IMR-90 (cell line): ENCODE results near the gene C3orf52. TPM values are rescaled to one million over a fixed set of nuclear protein-coding genes. Genes with fewer than 3 reads are reported as not detected.

Experiments
- ATAC-seq: fragments of 200-7000 bp; cut with Tn5 transposase; 2 replicates; pipeline ENCODE4 v1.9.1; 2020; ENCODE audit warnings: low read depth, mild to moderate bottlenecking, moderate library complexity
- Bru-seq: library from RNA; stranded (reverse); fragments of 400-500 nt; gene quantifications from one replicate; lab custom pipeline; 2021; lab: Mats Ljungman, UMichigan
- BruChase-seq, 2 experiments: library from RNA; stranded (reverse); fragments of 400-500 nt; gene quantifications; one replicate each; lab custom pipeline; 2021; lab: Mats Ljungman, UMichigan
- BruUV-seq: library from RNA; stranded (reverse); fragments of 400-500 nt; replicated peaks from 2 replicates; lab custom pipeline; 2021; lab: Mats Ljungman, UMichigan
- CTCF ChIA-PET: fragments of 300-600 bp; formaldehyde crosslinking; extraction: SDS; loops from one replicate; lab custom pipeline; 2021; ENCODE audit warnings: antibody characterized with exemption; lab: Yijun Ruan, JAX
- POLR2A ChIA-PET: fragments of 300-600 bp; sonication (Branson Sonifier 250); formaldehyde crosslinking; loops from one replicate; lab custom pipeline; 2022; ENCODE audit warnings: antibody characterized with exemption; ENCODE audit not compliant: unreplicated experiment; lab: Charles Lee
- DNase-seq: peaks from one replicate; pipeline ENCODE4 v3.0.0; 2013
- H2AFZ ChIP-seq: replicated peaks from 2 replicates; pipeline ENCODE3; 2013; ENCODE audit warnings: low read length, mild to moderate bottlenecking; ENCODE audit not compliant: poor library complexity
- H2AK5ac ChIP-seq: 2 replicates; pipeline ENCODE4 v1.6.1; 2013; ENCODE audit warnings: low read depth, low read length, inconsistent platforms
- H2AK9ac ChIP-seq: replicated peaks from 2 replicates; pipeline ENCODE3; 2013; ENCODE audit warnings: mild to moderate bottlenecking, low read depth, low read length, moderate library complexity; ENCODE audit not compliant: poor library complexity
- H2BK120ac ChIP-seq: 2 replicates; pipeline ENCODE4 v1.6.1; 2013; ENCODE audit warnings: low read depth, low read length, inconsistent platforms
- H2BK15ac ChIP-seq: 3 replicates; pipeline ENCODE4 v1.6.1; 2013; ENCODE audit warnings: low read depth, low read length, inconsistent platforms
- H2BK20ac ChIP-seq: 2 replicates; pipeline ENCODE4 v1.6.1; 2013; ENCODE audit warnings: low read depth, mild to moderate bottlenecking, inconsistent platforms, low read length, moderate library complexity
- H2BK5ac ChIP-seq: 2 replicates; pipeline ENCODE4 v1.6.1; 2013; ENCODE audit warnings: mild to moderate bottlenecking, low read depth, low read length, inconsistent platforms; ENCODE audit not compliant: poor library complexity, severe bottlenecking
- H3K14ac ChIP-seq: replicated peaks from 2 replicates; pipeline ENCODE4 v1.6.1; 2013; ENCODE audit warnings: low read depth, low read length, inconsistent platforms
- H3K18ac ChIP-seq: 2 replicates; pipeline ENCODE4 v1.6.1; 2013; ENCODE audit warnings: low read depth, low read length, control low read depth
- H3K23ac ChIP-seq: 2 replicates; pipeline ENCODE4 v1.6.1; 2013; ENCODE audit warnings: low read depth, low read length, inconsistent platforms
- H3K27ac ChIP-seq: 2 replicates; pipeline ENCODE4 v1.5.1; 2013; ENCODE audit warnings: mild to moderate bottlenecking, control low read depth, low read length; ENCODE audit not compliant: insufficient read depth
- H3K27me3 ChIP-seq: 2 replicates; pipeline ENCODE4 v1.6.1; 2013; ENCODE audit warnings: low read length; ENCODE audit not compliant: control insufficient read depth, insufficient read depth
- H3K36me3 ChIP-seq: 2 replicates; pipeline ENCODE4 v1.6.1; 2013; ENCODE audit warnings: low read length, mixed read lengths; ENCODE audit not compliant: control insufficient read depth, insufficient read depth
- H3K4ac ChIP-seq: 2 replicates; pipeline ENCODE4 v1.6.1; 2013; ENCODE audit warnings: low read depth, low read length, inconsistent platforms
- H3K4me1 ChIP-seq: 2 replicates; pipeline ENCODE4 v1.6.1; 2013; ENCODE audit warnings: low read length, mixed read lengths; ENCODE audit not compliant: control insufficient read depth, insufficient read depth
- H3K4me2 ChIP-seq: 2 replicates; pipeline ENCODE4 v1.6.1; 2013; ENCODE audit warnings: low read depth, mild to moderate bottlenecking, control low read depth, low read length, moderate library complexity
- H3K4me3 ChIP-seq: 2 replicates; pipeline ENCODE4 v1.5.1; 2013; ENCODE audit warnings: low read depth, mild to moderate bottlenecking, control low read depth, low read length, moderate library complexity; ENCODE audit not compliant: insufficient read depth
- H3K56ac ChIP-seq: 2 replicates; pipeline ENCODE4 v1.6.1; 2013; ENCODE audit warnings: low read length, inconsistent platforms; ENCODE audit not compliant: insufficient read depth; ENCODE audit errors: extremely low read depth
- H3K79me1 ChIP-seq, 2 experiments: 2 replicates each; pipeline ENCODE4 v1.6.1; 2013; ENCODE audit warnings: low read length in 2 of 2, inconsistent platforms in 1 of 2, low read depth in 1 of 2
- H3K9ac ChIP-seq: 2 replicates; pipeline ENCODE4 v1.6.1; 2013; ENCODE audit warnings: low read depth, low read length, control low read depth
- H3K9me1 ChIP-seq: 2 replicates; pipeline ENCODE4 v1.6.1; 2013; ENCODE audit warnings: low read length, inconsistent platforms; ENCODE audit not compliant: insufficient read depth
- H3K9me3 ChIP-seq: 2 replicates; pipeline ENCODE4 v1.6.1; 2013; ENCODE audit warnings: low read length; ENCODE audit not compliant: control insufficient read depth, insufficient read depth
- H4K20me1 ChIP-seq: 2 replicates; pipeline ENCODE4 v1.6.1; 2013; ENCODE audit warnings: low read length, inconsistent platforms; ENCODE audit not compliant: insufficient read depth
- H4K5ac ChIP-seq: 2 replicates; pipeline ENCODE4 v1.6.1; 2013; ENCODE audit warnings: mild to moderate bottlenecking, low read depth, low read length, control low read depth
- H4K8ac ChIP-seq, 2 experiments: 2 replicates each; pipeline ENCODE4 v1.6.1; 2013; ENCODE audit warnings: low read depth in 2 of 2, low read length in 2 of 2, control low read depth in 1 of 2, inconsistent platforms in 1 of 2
- H4K91ac ChIP-seq: 2 replicates; pipeline ENCODE4 v1.6.1; 2013; ENCODE audit warnings: low read depth, low read length, inconsistent platforms; ENCODE audit not compliant: insufficient read depth
- BHLHE40 ChIP-seq: fragments of 150-350 bp; IDR thresholded peaks from 2 replicates; pipeline ENCODE4 v1.6.1; 2016; ENCODE audit warnings: mild to moderate bottlenecking, low read depth, low read length
- CEBPB ChIP-seq: IDR thresholded peaks from 2 replicates; pipeline ENCODE4 v1.6.1; 2012; ENCODE audit warnings: low read depth, low read length, improper control_type of control experiment
- CTCF ChIP-seq: conservative IDR thresholded peaks from 2 replicates; pipeline ENCODE4 v1.5.1; 2012; ENCODE audit warnings: mild to moderate bottlenecking, low read depth, low read length, improper control_type of control experiment
- ELK1 ChIP-seq: fragments of 150-350 bp; IDR thresholded peaks from 2 replicates; pipeline ENCODE4 v1.6.1; 2016; ENCODE audit warnings: low read depth, mild to moderate bottlenecking, low read length, moderate library complexity, borderline replicate concordance
- FOS ChIP-seq: fragments of 150-350 bp; IDR thresholded peaks from 2 replicates; pipeline ENCODE4 v1.6.1; 2016; ENCODE audit warnings: low read depth, low read length
- MAFK ChIP-seq: IDR thresholded peaks from 2 replicates; pipeline ENCODE4 v1.6.1; 2012; ENCODE audit warnings: low read depth, low read length, improper control_type of control experiment
- MAZ ChIP-seq: IDR thresholded peaks from 2 replicates; pipeline ENCODE4 v1.6.1; 2012; ENCODE audit warnings: low read depth, mild to moderate bottlenecking, low read length, improper control_type of control experiment, moderate library complexity, borderline replicate concordance
- MXI1 ChIP-seq: IDR thresholded peaks from 2 replicates; pipeline ENCODE4 v1.6.1; 2012; ENCODE audit warnings: low read depth, mild to moderate bottlenecking, low read length, moderate library complexity, borderline replicate concordance
- NFE2L2 ChIP-seq: fragments of 150-350 bp; IDR thresholded peaks from 2 replicates; pipeline ENCODE4 v1.6.1; 2016; ENCODE audit warnings: low read depth, mild to moderate bottlenecking, low read length
- POLR2A ChIP-seq: IDR thresholded peaks from 2 replicates; pipeline ENCODE4 v1.6.1; 2012; ENCODE audit warnings: mild to moderate bottlenecking, low read depth, low read length
- RCOR1 ChIP-seq: IDR thresholded peaks from 2 replicates; pipeline ENCODE4 v1.6.1; 2012; ENCODE audit warnings: mild to moderate bottlenecking, low read length, improper control_type of control experiment; ENCODE audit not compliant: insufficient replicate concordance
- SMC3 ChIP-seq: fragments of 150-350 bp; IDR thresholded peaks from 2 replicates; pipeline ENCODE4 v1.6.1; 2016; ENCODE audit warnings: low read depth, mild to moderate bottlenecking, antibody characterized with exemption, low read length, moderate library complexity
- WGBS, 2 experiments: methylation state at CpG; one replicate each; pipeline versions ENCODE4 v1.1.5 to v1.1.7; 2013; ENCODE audit warnings: missing lambda C conversion rate in 2 of 2; ENCODE audit not compliant: insufficient read length in 1 of 2; ENCODE audit errors: extremely low coverage in 2 of 2; 5-methylcytosine and 5-hydroxymethylcytosine counted together
- dilution Hi-C: fragments of 300-500 bp; cut with HindIII; formaldehyde crosslinking; loops from one replicate; pipeline ENCODE4 v1.14.3; 2018; ENCODE audit warnings: low sequenced_read_pairs; ENCODE audit not compliant: unreplicated experiment
- in situ Hi-C: fragments of 300-500 bp; cut with MboI; formaldehyde crosslinking; loops from 3 replicates; pipeline ENCODE4 v1.14.3; 2019; ENCODE audit warnings: low sequenced_read_pairs, inconsistent platforms, mixed read lengths
- intact Hi-C: fragments of 100-400 bp; cut with micrococcal nuclease; formaldehyde crosslinking; loops from 2 replicates; pipeline ENCODE4 v1.10.0; 2022
- long read RNA-seq: library from polyadenylated mRNA; unstranded; transcript quantifications from one replicate; pipeline ENCODE4 v2.0.0, GENCODE V29; 2021; ENCODE audit not compliant: unreplicated experiment
- polyA plus RNA-seq, 3 experiments: library from polyadenylated mRNA; depleted of rRNA; stranded (reverse); fragments of >200 nt; gene quantifications; 2 replicates each; pipeline ENCODE4 v1.2.3, GENCODE V29; 2012; ENCODE audit warnings: low replicate concordance in 1 of 3
- total RNA-seq: library from RNA; depleted of rRNA; stranded (reverse); fragments of >200 nt; gene quantifications from 2 replicates; pipeline ENCODE4 v1.2.3, GENCODE V29; 2012; rRNA removed

C3orf52 gene
- total RNA-seq = 12.5 and 16.1 TPM in 2 replicates
- 6.4 and 7.5 TPM in 2 replicates for polyA plus RNA-seq (2012; rRNA removed)
- polyA plus RNA-seq (2012; cell fraction: cytosol; rRNA removed) = 1.9 and 5.1 TPM in 2 replicates
- polyA plus RNA-seq (2012; cell fraction: nucleus; rRNA removed; ENCODE audit: low replicate concordance) = 4.1 and 21.4 TPM in 2 replicates
- percentile 66 among the genes with signal in this experiment for Bru-seq, nascent RNA
- BruChase-seq, experiment 1, labeled RNA remaining after a 6-hour chase = percentile 37 among the genes with signal in this experiment
- percentile 49 among the genes with signal in this experiment for BruChase-seq, experiment 2, labeled RNA remaining after a 2-hour chase
- long read RNA-seq, transcript C3orf52-201 (6 exons, 2,277 nt) = major isoform, 12 of 13 reads
- long read RNA-seq, partial matches to known transcripts = 1 of 13 reads
- long read RNA-seq, other reads (novel, unspliced or antisense) = 0 of 13 reads

GRCh38 chr3:112086076-112086854 is at the start of gene C3orf52:
Gene C3orf52 (plus strand): TSS chr3:112086389. CDS start chr3:112086408, 19 bp downstream.
- peak; percentile 76 for DNase-seq
- in situ Hi-C loops (no loop called here), intact Hi-C loops (no loop called here), dilution Hi-C loops (no loop called here)
- ChIA-PET POLR2A (interaction anchor here (1.0 kb wide), 1 partner anchor 11 kb away, joined by 3 read pairs; no protein-coding TSS in a partner anchor), CTCF (interaction anchor here (1.9 kb wide), 1 partner anchor 25 kb away, joined by 4 read pairs; no protein-coding TSS in a partner anchor)
- Histone ChIP-seq H3K9ac (peak within 1 kb of the TSS; percentile 61), H3K4me1 (peaks cover 4% of the 10 kb centered on the region), H2AK9ac (peak within 1 kb of the TSS; percentile 86), H3K23ac (peak within 1 kb of the TSS; percentile 19; the same call in 1 of the 2 replicates), H2AK5ac (peak within 1 kb of the TSS; percentile 57), H3K79me1 (peaks cover 11 to 32% of the 10 kb centered on the region in 2 experiments; a peak in 3 of 4 replicates), H3K36me3 (no peaks in the 10 kb centered on the region), H3K18ac (peak within 1 kb of the TSS; percentile 13; the same call in 1 of the 2 replicates), H3K27ac (peak within 1 kb of the TSS; percentile 57), H3K14ac (peak within 1 kb of the TSS; percentile 62; the same call in 1 of the 2 replicates), H2BK120ac (peak within 1 kb of the TSS; percentile 62), H2BK15ac (peak within 1 kb of the TSS; percentile 65; the same call in 1 of the 3 replicates), H3K4me2 (peak within 1 kb of the TSS; percentile 97), H4K8ac (peak within 1 kb of the TSS; percentile 44 to 63; a peak in 3 of 4 replicates), H4K91ac (peak within 1 kb of the TSS; percentile 29), H2BK5ac (peak within 1 kb of the TSS; percentile 66), H4K20me1 (no peaks in the 10 kb centered on the region), H3K27me3 (no peaks in the 10 kb centered on the region), H2BK20ac (no peak within 1 kb of the TSS), H2AFZ (peak within 1 kb of the TSS; percentile 97), H3K9me1 (peaks cover 7% of the 10 kb centered on the region), H3K9me3 (no peaks in the 10 kb centered on the region), H3K4ac (peak within 1 kb of the TSS; percentile 34), H4K5ac (no peak within 1 kb of the TSS), H3K56ac (peak within 1 kb of the TSS; percentile 22; the same call in 1 of the 2 replicates), H3K4me3 (peak within 1 kb of the TSS; percentile 87)
- BruUV-seq = no TSS peak
- WGBS, 2 experiments = 0% methylated on average over 17 of the region's 67 CpGs; no CpG with 5 or more reads in 1 of the 2 experiments
- peak; percentile 98 for ATAC-seq
- TF ChIP-seq BHLHE40 = no peak
- TF ChIP-seq FOS = no peak
- peak; percentile 39; the same call in 1 of the 2 replicates for TF ChIP-seq MAZ
- TF ChIP-seq POLR2A = peak; percentile 87
- TF ChIP-seq SMC3 = no peak
- no peak for TF ChIP-seq CTCF
- TF ChIP-seq NFE2L2 = no peak
- peak; percentile 88; the same call in 1 of the 2 replicates for TF ChIP-seq MXI1
- no peak for TF ChIP-seq MAFK
- TF ChIP-seq ELK1 = no peak
- TF ChIP-seq CEBPB = no peak
- no peak for TF ChIP-seq RCOR1
